D721Med (cell line): ENCODE measurements around the gene PITPNC1.

Source experiments
- DNase-seq: peaks from one replicate; pipeline ENCODE4 v3.0.0; 2011; ENCODE audit warnings: low spot score; ENCODE audit not compliant: insufficient read length
- FAIRE-seq: peaks from 2 replicates; lab custom pipeline; 2011; peaks lifted over from hg19 to GRCh38; lab: Jason Lieb, UNC
- CTCF ChIP-seq: IDR thresholded peaks from 2 replicates; pipeline ENCODE4 v1.5.1; 2012; ENCODE audit warnings: mild to moderate bottlenecking, control low read depth; ENCODE audit not compliant: insufficient read depth; ENCODE audit errors: missing control alignments

PITPNC1 gene

GRCh38 chr17:67549820-67550219 is 172.7 kb downstream of the PITPNC1 start:
- DNase-seq (no peak), FAIRE-seq (no peak)
- no peak for TF ChIP-seq CTCF

- no peak for FAIRE-seq
- no peak for TF ChIP-seq CTCF
- no peak for DNase-seq
These were observed 177.6 kb downstream of the PITPNC1 start for GRCh38 chr17:67554634-67555033.

- no peak for DNase-seq
- FAIRE-seq: no peak
- TF ChIP-seq CTCF: no peak
These were observed 178.8 kb downstream of the PITPNC1 start for GRCh38 chr17:67555855-67556254.

- TF ChIP-seq CTCF: no peak
- DNase-seq: no peak
- peak; percentile 41 for FAIRE-seq
These were observed 180.2 kb downstream of the PITPNC1 start for GRCh38 chr17:67557052-67557845.

GRCh38 chr17:67557921-67558320 is 180.8 kb downstream of the PITPNC1 start:
- DNase-seq: no peak
- no peak for FAIRE-seq
- TF ChIP-seq CTCF: no peak

- no peak for TF ChIP-seq CTCF
- FAIRE-seq (no peak), DNase-seq (no peak)
These were observed 181.8 kb downstream of the PITPNC1 start for GRCh38 chr17:67558740-67559380.
